H9 (cell line): ENCODE results near the gene DCAF15. TPM values are rescaled to one million over a fixed set of nuclear protein-coding genes. Genes with fewer than 3 reads are reported as not detected.

Experiments
- DNase-seq: peaks from one replicate; pipeline ENCODE4 v3.0.0-alpha.2; 2017
- H2AFZ ChIP-seq: one replicate; pipeline ENCODE4 v1.6.1; 2013; ENCODE audit warnings: mild to moderate bottlenecking, low read length, control low read depth, moderate library complexity
- H2AK5ac ChIP-seq: 2 replicates; pipeline ENCODE4 v1.6.1; 2013; ENCODE audit warnings: low read length, control low read depth, mixed read lengths; ENCODE audit not compliant: insufficient read length
- H2BK120ac ChIP-seq: one replicate; pipeline ENCODE4 v1.6.1; 2013; ENCODE audit warnings: low read depth, mild to moderate bottlenecking, low read length, control low read depth, inconsistent platforms; ENCODE audit not compliant: poor library complexity, severe bottlenecking
- H2BK12ac ChIP-seq: 2 replicates; pipeline ENCODE4 v1.6.1; 2013; ENCODE audit warnings: low read length, control low read depth, mixed read lengths, low read depth; ENCODE audit not compliant: insufficient read length
- H2BK15ac ChIP-seq: 2 replicates; pipeline ENCODE4 v1.6.1; 2013; ENCODE audit warnings: low read depth, low read length, control low read depth
- H2BK20ac ChIP-seq: one replicate; pipeline ENCODE4 v1.6.1; 2013; ENCODE audit warnings: low read depth, mild to moderate bottlenecking, low read length, control low read depth, inconsistent platforms; ENCODE audit not compliant: poor library complexity, severe bottlenecking
- H2BK5ac ChIP-seq: 2 replicates; pipeline ENCODE4 v1.6.1; 2013; ENCODE audit warnings: low read length, control low read depth, mixed read lengths; ENCODE audit not compliant: insufficient read length
- H3K14ac ChIP-seq: 2 replicates; pipeline ENCODE4 v1.6.1; 2013; ENCODE audit warnings: low read length, control low read depth; ENCODE audit not compliant: insufficient read depth
- H3K18ac ChIP-seq: 2 replicates; pipeline ENCODE4 v1.6.1; 2013; ENCODE audit warnings: low read depth, mild to moderate bottlenecking, mixed read lengths, low read length, control low read depth; ENCODE audit not compliant: insufficient read length
- H3K23ac ChIP-seq: 2 replicates; pipeline ENCODE4 v1.6.1; 2013; ENCODE audit warnings: low read length, control low read depth, mixed read lengths, low read depth; ENCODE audit not compliant: insufficient read length
- H3K23me2 ChIP-seq: 2 replicates; pipeline ENCODE4 v1.6.1; 2013; ENCODE audit warnings: low read depth, mild to moderate bottlenecking, mixed read lengths, low read length, control low read depth; ENCODE audit not compliant: insufficient read length, poor library complexity, severe bottlenecking
- H3K27ac ChIP-seq: 2 replicates; pipeline ENCODE4 v1.5.1; 2013; ENCODE audit warnings: low read length, control low read depth, mixed read lengths, low read depth; ENCODE audit not compliant: insufficient read length
- H3K27me3 ChIP-seq: 2 replicates; pipeline ENCODE4 v1.6.1; 2013; ENCODE audit warnings: low read length, control low read depth, inconsistent platforms; ENCODE audit not compliant: insufficient read depth
- H3K4ac ChIP-seq: 2 replicates; pipeline ENCODE4 v1.6.1; 2013; ENCODE audit warnings: low read depth, mild to moderate bottlenecking, control low read depth, inconsistent platforms, low read length, moderate library complexity
- H3K4me1 ChIP-seq: 2 replicates; pipeline ENCODE4 v1.6.1; 2013; ENCODE audit warnings: low read length, control low read depth, inconsistent platforms; ENCODE audit not compliant: insufficient read depth
- H3K4me2 ChIP-seq: 2 replicates; pipeline ENCODE4 v1.6.1; 2013; ENCODE audit warnings: low read length, control low read depth, mixed read lengths; ENCODE audit not compliant: insufficient read length, insufficient read depth
- H3K56ac ChIP-seq: 2 replicates; pipeline ENCODE4 v1.6.1; 2013; ENCODE audit warnings: low read depth, mild to moderate bottlenecking, mixed read lengths, low read length, control low read depth; ENCODE audit not compliant: insufficient read length
- H3K79me1 ChIP-seq: 2 replicates; pipeline ENCODE4 v1.6.1; 2013; ENCODE audit warnings: low read depth, mild to moderate bottlenecking, moderate library complexity, low read length, control low read depth, inconsistent platforms; ENCODE audit not compliant: insufficient read depth, poor library complexity, severe bottlenecking
- H3K79me2 ChIP-seq: 2 replicates; pipeline ENCODE4 v1.6.1; 2013; ENCODE audit warnings: low read length, control low read depth, inconsistent platforms; ENCODE audit not compliant: insufficient read depth
- H3K9ac ChIP-seq: 2 replicates; pipeline ENCODE4 v1.6.1; 2013; ENCODE audit warnings: low read length, control low read depth, mixed read lengths; ENCODE audit not compliant: insufficient read length; ENCODE audit errors: extremely low read depth
- H3K9me3 ChIP-seq: one replicate; pipeline ENCODE4 v1.6.1; 2013; ENCODE audit warnings: low read depth, low read length, inconsistent platforms; ENCODE audit not compliant: control insufficient read depth
- H3T11ph ChIP-seq: one replicate; pipeline ENCODE4 v1.6.1; 2013; ENCODE audit warnings: mild to moderate bottlenecking, low read length, control low read depth, inconsistent platforms
- H4K20me1 ChIP-seq: one replicate; pipeline ENCODE4 v1.6.1; 2013; ENCODE audit not compliant: control insufficient read depth, insufficient read length, insufficient read depth
- H4K5ac ChIP-seq: 2 replicates; pipeline ENCODE4 v1.6.1; 2013; ENCODE audit warnings: low read depth, mild to moderate bottlenecking, mixed read lengths, low read length, control low read depth; ENCODE audit not compliant: insufficient read length
- H4K8ac ChIP-seq: replicated peaks from 2 replicates; pipeline ENCODE4 v1.6.1; 2013; ENCODE audit warnings: low read length, control low read depth, mixed read lengths, low read depth; ENCODE audit not compliant: insufficient read length
- H4K91ac ChIP-seq: 2 replicates; pipeline ENCODE4 v1.6.1; 2013; ENCODE audit warnings: low read depth, mild to moderate bottlenecking, moderate library complexity, mixed read lengths, low read length, control low read depth; ENCODE audit not compliant: insufficient read length
- H3K27ac Mint-ChIP-seq, 3 experiments: 2 replicates in 2 of 3; 3 replicates in 1 of 3; pipeline ENCODE4 v1.8.0; 2020 to 2021; ENCODE audit warnings: mixed read lengths in 3 of 3, mild to moderate bottlenecking in 1 of 3, moderate library complexity in 1 of 3
- H3K27me3 Mint-ChIP-seq: 2 replicates; pipeline ENCODE4 v1.8.0; 2021; ENCODE audit warnings: low read depth, mild to moderate bottlenecking, moderate library complexity, mixed read lengths
- H3K36me3 Mint-ChIP-seq, 3 experiments: 2 replicates in 2 of 3; 3 replicates in 1 of 3; pipeline ENCODE4 v1.8.0; 2020 to 2021; ENCODE audit warnings: low read depth in 3 of 3, mixed read lengths in 3 of 3; ENCODE audit not compliant: insufficient read depth in 1 of 3
- H3K4me1 Mint-ChIP-seq, 2 experiments: 2 replicates each; pipeline ENCODE4 v1.8.0; 2020; ENCODE audit warnings: mixed read lengths in 2 of 2
- H3K4me3 Mint-ChIP-seq, 2 experiments: 2 replicates in 1 of 2; 3 replicates in 1 of 2; pipeline ENCODE4 v1.8.0; 2020 to 2021; ENCODE audit warnings: mild to moderate bottlenecking in 2 of 2, mixed read lengths in 2 of 2, moderate library complexity in 1 of 2
- H3K9me3 Mint-ChIP-seq, 2 experiments: 2 replicates in 1 of 2; 3 replicates in 1 of 2; pipeline ENCODE4 v1.8.0; 2020; ENCODE audit warnings: mild to moderate bottlenecking in 2 of 2, mixed read lengths in 2 of 2, moderate library complexity in 1 of 2
- CTCF ChIP-seq: fragments of 200-600 bp; sonication (generic); conservative IDR thresholded peaks from 3 replicates; pipeline ENCODE4 v1.8.0; 2021; ENCODE audit warnings: antibody characterized with exemption, mild to moderate bottlenecking
- WGBS: extraction: QIAGEN DNeasy Blood & Tissue Kit; methylation state at CpG from one replicate; pipeline ENCODE4 v1.1.7; 2013; ENCODE audit warnings: missing lambda C conversion rate, low lambda C conversion rate, mixed read lengths; ENCODE audit not compliant: insufficient read length; ENCODE audit errors: extremely low coverage; 5-methylcytosine and 5-hydroxymethylcytosine counted together
- total RNA-seq: library from RNA; stranded (reverse); gene quantifications from 2 replicates; pipeline ENCODE4 v1.2.1, GENCODE V29; 2021

Gene DCAF15
- total RNA-seq, 1 experiment from 2014 or later: 82.5 TPM

- Histone ChIP-seq H2BK5ac (no peak overlapping the region), H4K5ac (no peak overlapping the region), H2BK20ac (no peak overlapping the region), H3K79me2 (no peaks in the 10 kb centered on the region), H2BK120ac (no peak overlapping the region), H3K14ac (no peak overlapping the region), H3K4ac (no peak overlapping the region), H3K56ac (no peak overlapping the region), H3K27ac (no peak overlapping the region), H3K9ac (no peak overlapping the region), H3K9me3 (no peaks in the 10 kb centered on the region), H4K91ac (no peak overlapping the region), H4K20me1 (no peaks in the 10 kb centered on the region), H3K27me3 (no peaks in the 10 kb centered on the region), H2BK12ac (no peak overlapping the region), H2AK5ac (no peak overlapping the region), H3K23ac (no peak overlapping the region), H2BK15ac (no peak overlapping the region), H3K4me2 (no peak overlapping the region), H3K4me1 (no peaks in the 10 kb centered on the region; the same call in 1 of the 2 replicates), H3T11ph (no peak overlapping the region), H3K18ac (no peak overlapping the region), H2AFZ (no peak overlapping the region), H3K23me2 (no peaks in the 10 kb centered on the region), H4K8ac (no peak overlapping the region), H3K79me1 (no peaks in the 10 kb centered on the region)
- H3K4me3 Mint-ChIP-seq: no peak overlapping the region
- no peak overlapping the region for H3K27ac Mint-ChIP-seq
- peaks cover 0 to 2% of the 10 kb centered on the region in 2 experiments; a peak in 1 of 5 replicates for H3K9me3 Mint-ChIP-seq
- no peak for TF ChIP-seq CTCF
- WGBS: no CpG with 5 or more reads among the region's 8 CpGs
- peaks cover 31 to 60% (median 52%) of the 10 kb centered on the region in 3 experiments; a peak in 6 of 7 replicates for H3K36me3 Mint-ChIP-seq
- DNase-seq: no peak
- no peaks in the 10 kb centered on the region for H3K4me1 Mint-ChIP-seq
- H3K27me3 Mint-ChIP-seq: no peaks in the 10 kb centered on the region
These were observed 25.6 kb upstream of the DCAF15 start for GRCh38 chr19:13926715-13927114.
